HG02798 (cell line): ENCODE data around the gene TBC1D10B.

ENCODE experiments used
- ATAC-seq: cut with Tn5 transposase; IDR thresholded peaks from one replicate; pipeline ENCODE4 v1.9.1; 2021; ENCODE audit warnings: mild to moderate bottlenecking; ENCODE audit not compliant: unreplicated experiment, poor library complexity

The TBC1D10B gene

DNA sequence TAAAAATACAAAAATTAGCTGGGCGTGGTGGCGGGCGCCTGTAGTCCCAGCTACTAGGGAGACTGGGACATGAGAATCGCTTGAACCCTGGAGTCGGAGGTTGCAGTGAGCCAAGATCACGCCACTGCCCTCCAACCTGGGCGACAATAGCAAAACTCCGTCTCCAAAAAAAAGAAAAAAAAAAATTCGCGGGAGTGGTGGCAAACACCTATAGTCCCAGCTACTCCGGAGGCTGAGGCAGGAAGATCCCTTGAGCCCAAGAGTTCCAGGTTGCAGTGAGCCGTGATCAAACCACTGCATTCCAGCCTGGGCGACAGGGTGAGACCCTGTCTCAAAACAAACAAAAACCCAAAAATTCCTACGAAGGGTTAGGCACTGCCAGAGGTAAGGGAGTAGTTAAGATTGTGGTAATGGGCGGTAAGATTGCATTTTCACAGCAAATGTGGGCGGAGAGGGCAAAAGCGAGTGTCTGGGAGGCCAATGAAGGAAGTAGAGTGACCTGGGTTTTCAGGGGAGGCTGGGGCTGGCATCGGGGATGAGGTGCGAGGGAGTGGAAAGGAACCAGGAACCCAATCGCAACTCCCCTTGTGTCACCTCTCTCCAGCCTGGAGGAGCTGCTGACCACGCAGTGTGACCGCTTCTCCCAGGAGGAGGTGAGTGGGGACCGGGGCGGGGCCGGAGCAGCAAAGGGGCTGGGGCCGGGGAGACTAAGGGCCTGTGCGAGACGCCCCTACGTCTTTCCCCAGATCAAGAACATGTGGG lies 6.9 kb upstream of the TBC1D10B start:
- ATAC-seq = no peak

DNA sequence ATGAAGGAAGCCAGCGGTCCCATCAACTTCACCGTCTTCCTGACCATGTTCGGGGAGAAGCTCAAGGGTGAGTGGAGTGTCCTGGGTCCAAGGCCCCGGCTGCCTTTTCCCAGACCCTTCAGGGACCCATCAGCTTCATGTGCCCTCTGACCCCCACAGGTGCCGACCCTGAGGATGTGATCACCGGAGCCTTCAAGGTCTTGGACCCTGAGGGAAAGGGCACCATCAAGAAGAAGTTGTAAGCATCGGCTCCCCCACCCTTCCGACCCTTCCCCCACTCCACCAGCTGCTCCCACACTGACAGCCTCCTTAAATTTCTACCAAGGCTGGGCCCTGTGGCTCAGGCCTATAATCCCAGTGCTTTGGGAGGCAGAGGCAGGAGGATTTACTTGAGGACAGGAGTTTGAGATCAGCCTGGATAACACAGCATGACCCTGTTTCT lies 6.2 kb upstream of the TBC1D10B start:
- ATAC-seq = no peak

DNA sequence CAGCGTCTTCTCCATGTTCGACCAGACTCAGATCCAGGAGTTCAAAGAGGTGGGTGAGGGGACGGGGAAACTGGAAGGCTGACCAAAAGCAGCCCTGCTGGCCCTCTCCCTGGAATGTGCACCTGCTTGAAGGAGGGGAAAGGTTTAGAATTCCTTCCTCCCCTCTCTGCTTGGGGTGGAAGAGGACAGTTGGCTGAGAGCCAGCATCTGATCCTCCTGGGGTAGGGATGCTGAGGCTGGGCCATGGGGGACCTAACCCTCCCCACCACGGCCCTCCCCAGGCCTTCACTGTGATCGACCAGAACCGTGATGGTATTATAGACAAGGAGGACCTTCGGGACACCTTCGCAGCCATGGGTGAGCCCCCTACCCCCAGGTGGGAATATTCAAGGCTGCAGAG lies 5.6 kb upstream of the TBC1D10B start:
- no peak for ATAC-seq

GRCh38 chr16:30374538-30374937 lies 4.2 kb upstream of the TBC1D10B start, which contains the start of gene MYL11:
TSS of gene MYL11 (plus strand) at chr16:30374802. CDS start at chr16:30374858, 56 bp downstream.
- no peak for ATAC-seq

- ATAC-seq = no peak
These were observed 2.4 kb upstream of the TBC1D10B start for GRCh38 chr16:30372725-30373124.

DNA sequence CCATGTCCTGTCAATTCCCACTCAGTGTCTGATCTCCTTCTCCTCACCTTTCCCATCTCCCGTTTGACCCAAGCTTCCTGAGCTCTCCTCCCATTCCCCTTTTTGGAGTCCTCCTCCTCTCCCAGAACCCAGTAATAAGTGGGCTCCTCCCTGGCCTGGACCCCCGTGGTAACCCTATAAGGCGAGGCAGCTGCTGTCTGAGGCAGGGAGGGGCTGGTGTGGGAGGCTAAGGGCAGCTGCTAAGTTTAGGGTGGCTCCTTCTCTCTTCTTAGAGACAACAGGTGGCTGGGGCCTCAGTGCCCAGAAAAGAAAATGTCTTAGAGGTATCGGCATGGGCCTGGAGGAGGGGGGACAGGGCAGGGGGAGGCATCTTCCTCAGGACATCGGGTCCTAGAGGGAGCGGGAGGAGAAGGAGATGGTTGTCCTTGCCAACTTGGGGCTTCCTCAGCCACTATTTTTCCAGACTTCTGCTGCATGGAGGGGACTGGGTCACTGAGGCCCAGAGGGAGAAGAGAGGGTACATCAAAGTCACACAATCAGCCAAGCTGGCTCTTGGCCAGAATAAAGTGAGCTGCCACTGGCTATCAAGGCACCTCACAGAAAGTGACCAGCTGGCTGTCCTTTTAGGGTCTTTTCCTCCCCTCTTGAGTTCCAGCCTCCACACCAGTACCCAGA lies 1.9 kb upstream of the TBC1D10B start:
- no peak for ATAC-seq

DNA sequence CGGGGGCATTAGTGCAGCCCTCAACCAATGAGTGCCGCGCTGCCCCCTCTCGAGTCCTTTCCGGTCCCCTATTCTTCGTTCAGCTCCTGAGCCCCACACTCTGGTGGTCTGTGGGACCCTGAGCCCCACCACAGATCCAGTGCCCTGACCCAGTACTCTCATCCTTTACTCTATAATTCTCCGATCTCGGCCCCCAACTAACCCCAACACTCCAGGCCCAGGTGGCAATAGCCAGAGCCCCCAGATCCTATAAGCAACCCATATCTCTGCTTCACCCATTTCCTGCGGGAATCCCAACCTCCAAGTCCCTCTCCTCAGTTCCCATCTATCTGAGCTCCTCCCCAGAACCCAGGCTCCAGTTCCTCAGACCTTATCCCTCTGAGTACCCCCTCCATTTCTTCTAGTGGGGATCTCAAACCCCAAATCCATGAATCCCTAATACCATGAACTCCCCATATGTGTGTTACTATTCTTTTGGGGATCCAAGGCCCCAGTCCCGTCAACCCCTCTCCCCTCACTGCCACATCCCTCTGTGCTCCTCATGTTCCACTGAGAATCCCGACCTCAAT lies 1.0 kb upstream of the TBC1D10B start:
- ATAC-seq = no peak

- peak; percentile 10 for ATAC-seq
These were observed 297 bp downstream of the TBC1D10B start for GRCh38 chr16:30369938-30370455.

GRCh38 chr16:30369091-30369937 lies 980 bp downstream of the TBC1D10B start:
- ATAC-seq = no peak

DNA sequence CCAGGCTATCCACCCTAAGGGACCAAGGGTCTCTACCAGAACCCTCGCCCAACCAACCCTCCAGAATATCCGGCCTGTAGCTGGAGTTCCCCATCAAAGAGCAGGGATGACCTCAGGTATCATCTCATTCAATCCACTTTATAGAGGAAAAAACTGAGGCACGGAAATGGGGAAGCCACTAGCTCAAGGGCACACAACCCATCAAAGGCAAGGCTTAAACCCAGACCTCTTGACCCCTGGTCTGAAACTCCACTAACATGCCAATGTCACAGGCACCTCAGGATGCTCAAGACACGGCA lies 1.6 kb downstream of the TBC1D10B start:
- ATAC-seq = no peak

- ATAC-seq = no peak
These were observed 2.0 kb downstream of the TBC1D10B start for GRCh38 chr16:30368122-30368791.

DNA sequence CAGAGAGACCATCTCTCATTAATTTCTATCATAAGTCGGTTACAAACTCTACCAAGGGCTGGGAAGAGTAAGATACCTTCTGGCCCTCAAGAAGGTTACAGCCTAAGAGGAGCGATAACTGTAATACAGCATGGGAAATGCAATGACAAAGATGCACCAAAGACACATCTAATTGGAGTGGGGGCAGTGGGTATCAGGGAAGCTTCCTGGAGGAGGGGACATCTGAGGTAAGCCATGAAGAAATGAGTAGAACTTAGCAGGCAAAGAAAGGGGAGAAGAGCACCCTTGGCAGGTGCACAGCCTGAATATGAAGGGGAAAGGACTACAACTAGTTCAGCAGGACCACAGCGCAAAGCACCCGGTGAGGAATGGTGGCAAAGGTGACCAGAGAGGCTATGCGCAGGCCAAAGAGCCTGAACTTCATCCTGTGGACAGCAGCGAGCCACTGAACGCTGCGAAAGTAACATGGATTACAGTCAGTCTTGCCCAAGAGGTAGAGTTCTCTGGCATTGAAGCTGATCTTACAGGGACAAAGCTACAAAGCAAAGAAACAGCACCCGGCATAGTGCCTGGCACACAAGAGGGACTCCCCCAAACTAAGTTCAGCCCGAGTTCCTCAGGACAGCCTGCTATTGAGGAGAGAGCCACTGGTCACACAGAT lies 2.8 kb downstream of the TBC1D10B start:
- no peak for ATAC-seq

GRCh38 chr16:30366511-30366910 lies 3.8 kb downstream of the TBC1D10B start:
- ATAC-seq = no peak

DNA sequence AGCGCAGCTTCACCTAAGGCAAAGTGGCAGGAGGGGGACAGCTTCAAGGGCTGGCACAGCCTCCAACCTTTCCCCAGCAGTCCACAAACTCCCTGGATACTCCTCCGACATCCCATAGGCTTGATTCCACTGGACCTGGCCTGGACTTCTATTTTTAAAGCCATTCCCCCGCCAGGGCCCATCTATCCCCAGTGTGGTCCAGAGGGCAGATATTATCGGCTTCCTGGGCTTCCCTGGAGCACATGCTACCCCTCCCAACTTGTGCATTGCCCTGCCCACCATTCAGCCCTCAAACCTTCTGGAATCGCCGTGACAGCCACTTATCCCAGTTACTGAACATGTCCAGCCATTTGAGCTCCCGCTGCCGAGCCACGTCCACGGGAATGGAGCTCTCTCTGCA lies 5.1 kb downstream of the TBC1D10B start:
- no peak for ATAC-seq

DNA sequence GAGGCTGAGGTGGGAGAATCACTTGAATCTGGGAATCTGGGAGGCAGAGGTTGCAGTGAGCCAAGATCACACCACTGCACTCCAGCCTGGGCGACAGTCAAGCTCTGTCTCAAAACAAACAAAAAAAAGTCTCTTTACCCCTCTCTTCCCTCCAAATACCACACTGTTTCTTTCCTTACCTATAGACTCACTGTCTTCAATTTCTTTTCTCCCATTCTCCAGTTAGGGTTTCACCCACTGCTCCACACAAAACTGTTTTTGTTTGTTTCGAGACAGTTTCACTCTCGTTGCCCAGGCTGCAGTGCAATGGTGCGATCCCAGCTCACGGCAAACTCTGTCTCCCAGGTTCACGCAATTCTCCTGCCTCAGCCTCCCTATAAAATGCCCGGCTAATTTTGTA lies 9.1 kb downstream of the TBC1D10B start:
- ATAC-seq = no peak

DNA sequence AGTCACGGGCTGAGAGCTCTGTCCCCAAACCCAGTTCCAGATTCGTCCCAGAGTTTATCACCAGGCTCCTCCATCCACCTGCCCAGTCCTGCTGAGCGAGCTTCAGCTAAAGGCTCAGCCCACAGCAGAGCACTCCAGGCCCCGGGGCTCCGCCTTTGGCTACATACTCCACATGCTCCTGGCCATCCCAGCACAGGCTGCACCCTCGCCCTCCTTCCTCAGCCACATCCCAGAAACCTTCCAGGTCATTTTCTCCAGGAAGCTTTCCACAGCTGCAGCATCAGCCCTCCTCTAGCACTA lies 10.5 kb downstream of the TBC1D10B start:
- ATAC-seq = no peak

DNA sequence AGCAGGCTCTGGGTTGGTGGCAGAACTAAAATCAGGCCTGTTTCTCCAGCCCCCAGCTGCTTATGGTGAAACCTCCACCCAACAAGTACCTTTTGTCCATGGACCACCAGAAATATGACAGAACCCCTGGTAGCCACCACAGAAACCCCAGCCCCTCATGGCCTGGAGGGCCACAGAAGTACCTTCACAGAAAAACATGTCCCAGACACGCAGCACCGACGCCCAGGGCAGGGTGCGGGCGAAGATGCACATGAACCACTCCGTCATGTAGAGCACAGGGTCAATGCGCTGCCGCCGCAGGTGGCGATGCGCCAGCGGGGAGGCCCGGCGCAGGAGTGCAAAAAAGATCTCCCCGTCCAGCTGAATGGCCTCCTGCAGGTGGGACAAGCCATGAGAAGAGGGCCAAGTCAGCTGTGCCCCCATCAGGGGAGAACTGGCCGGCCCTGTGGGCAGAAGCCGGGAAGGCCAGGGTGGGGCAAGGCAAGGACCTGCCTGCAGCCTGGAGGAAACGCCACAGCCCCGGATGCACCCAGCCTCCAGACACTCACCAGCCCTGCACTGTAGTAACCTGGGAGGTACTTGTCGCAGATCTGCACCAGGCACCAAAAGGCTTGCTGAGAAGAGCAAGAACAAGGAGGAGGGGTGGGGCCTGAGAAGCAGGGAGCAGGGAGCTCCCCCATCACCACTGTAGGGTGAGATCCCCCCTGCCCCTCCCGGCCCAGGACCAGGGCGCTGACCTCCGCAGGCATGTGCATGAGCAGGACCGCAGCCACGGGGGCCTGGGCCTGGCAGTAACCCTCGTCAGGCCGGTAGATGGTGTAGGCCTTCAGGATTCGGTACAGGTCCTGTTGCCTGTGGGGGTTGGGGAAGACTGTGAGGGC lies 11.1 kb downstream of the TBC1D10B start:
- no peak for ATAC-seq

DNA sequence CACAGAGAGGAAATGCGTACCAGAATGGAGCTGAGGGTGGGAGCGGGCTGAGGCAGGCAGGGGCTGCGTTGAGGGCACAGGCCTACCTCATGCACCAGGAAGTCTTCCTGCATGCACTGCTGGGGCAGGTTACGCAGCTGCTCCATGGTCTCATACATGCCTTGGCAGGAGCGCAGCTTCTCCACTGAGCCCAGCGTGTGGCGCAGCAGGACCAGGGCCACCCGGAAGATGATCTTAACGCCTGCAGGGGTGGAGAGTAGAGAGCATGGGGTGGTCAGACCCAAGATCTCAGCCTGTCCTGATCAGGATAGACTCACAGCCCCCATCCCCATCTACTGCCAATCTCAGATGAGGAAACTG lies 11.7 kb downstream of the TBC1D10B start:
- ATAC-seq = no peak
